ENCODE measurements around the gene MRPL16. TPM values are rescaled to one million over a fixed set of nuclear protein-coding genes. Genes with fewer than 3 reads are reported as not detected.

Gene MRPL16
- total and polyA plus RNA-seq, 2 of the 4 experiments (the other 2 are of a cell fraction) = 43.9 to 71.3 TPM

DNA sequence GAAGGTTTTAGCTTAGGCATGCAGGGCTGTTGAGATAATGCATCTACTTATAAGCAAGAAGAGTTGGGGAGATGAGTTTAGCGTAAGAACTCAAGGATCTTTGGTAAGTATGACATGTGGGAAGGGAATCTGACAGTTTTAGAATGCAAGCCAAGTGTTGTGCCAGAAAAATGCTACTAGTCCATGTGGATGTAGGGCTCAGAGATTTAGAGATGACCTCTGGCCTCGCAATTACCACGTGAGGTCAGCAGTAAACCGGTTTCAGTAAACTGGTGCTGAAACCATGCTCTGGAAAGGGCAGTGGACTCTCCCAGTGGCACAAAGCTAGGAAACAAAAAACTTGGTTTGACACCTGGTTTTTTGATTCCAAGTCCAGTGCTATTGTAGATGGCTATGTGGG, 18.9 kb downstream of the MRPL16 start:
- no peak overlapping the region for H3K9ac ChIP-seq (ENCODE audit: low read depth, low read length)
- no peak overlapping the region for H3K27ac ChIP-seq (ENCODE audit: insufficient read depth, low read length)
- H2BK15ac ChIP-seq (ENCODE audit: low read depth, low read length) = no peak overlapping the region
- no peak overlapping the region for H3K23ac ChIP-seq (ENCODE audit: low read depth, low read length)
- in situ Hi-C loops (cut with MboI; ENCODE audit: low sequenced_read_pairs) = loop anchor here (10.0 kb wide), 1 partner anchor 117 kb away; no protein-coding TSS in a partner anchor
- H4K91ac ChIP-seq (ENCODE audit: insufficient read depth, low read depth, low read length) = no peak overlapping the region
- BruUV-seq (replicated peaks) = no TSS peak
- POLR2A ChIA-PET (ENCODE audit: unreplicated experiment) = no interaction called here
- CTCF ChIA-PET = no interaction called here
- no peaks in the 10 kb centered on the region for H3K27me3 ChIP-seq (ENCODE audit: control insufficient read depth, insufficient read depth, low read length)
- H2BK120ac ChIP-seq (ENCODE audit: low read depth, low read length) = no peak overlapping the region
- H2AK5ac ChIP-seq (ENCODE audit: low read depth, low read length) = no peak overlapping the region
- no peak for DNase-seq
- no peak overlapping the region for H2BK20ac ChIP-seq (ENCODE audit: low read depth, low read length)
- H3K56ac ChIP-seq (ENCODE audit: extremely low read depth, insufficient read depth, low read length) = no peak overlapping the region
- peaks cover 14% of the 10 kb centered on the region; the same call in 1 of the 2 replicates for H3K9me1 ChIP-seq (ENCODE audit: insufficient read depth, low read length)
- dilution Hi-C loops (cut with HindIII; ENCODE audit: low sequenced_read_pairs, unreplicated experiment) = no loop called here
- no peak overlapping the region for H3K4ac ChIP-seq (ENCODE audit: low read depth, low read length)
- peaks cover 6% of the 10 kb centered on the region for H3K4me1 ChIP-seq (ENCODE audit: control insufficient read depth, insufficient read depth, low read length)
- no peak overlapping the region for H4K8ac ChIP-seq (ENCODE audit: low read depth in 2 of 2, low read length in 2 of 2)
- no peak for ATAC-seq (ENCODE audit: low read depth)
- H3K18ac ChIP-seq (ENCODE audit: low read depth, low read length) = no peak overlapping the region
- no peak overlapping the region for H3K4me3 ChIP-seq (ENCODE audit: insufficient read depth, low read depth, low read length)
- no peak overlapping the region for H2AFZ ChIP-seq (replicated peaks; ENCODE audit: low read length, poor library complexity)
- H2AK9ac ChIP-seq (replicated peaks; ENCODE audit: low read depth, low read length, poor library complexity) = no peak overlapping the region
- H3K79me1 ChIP-seq (ENCODE audit: low read depth in 1 of 2, low read length in 2 of 2) = peaks cover 0 to 6% of the 10 kb centered on the region in 2 experiments; a peak in 1 of 4 replicates
- intact Hi-C loops (cut with micrococcal nuclease) = no loop called here
- H3K4me2 ChIP-seq (ENCODE audit: low read depth, low read length) = no peak overlapping the region
- H3K9me3 ChIP-seq (ENCODE audit: control insufficient read depth, insufficient read depth, low read length) = no peaks in the 10 kb centered on the region
- TF ChIP-seq CEBPB (IDR thresholded peaks at IDR 0.05; ENCODE audit: low read depth, low read length) (no peak), RAD21 (IDR thresholded peaks at IDR 0.05; ENCODE audit: low read length) (no peak), RFX5 (IDR thresholded peaks at IDR 0.05; ENCODE audit: low read depth, low read length) (no peak), SMC3 (IDR thresholded peaks at IDR 0.05; ENCODE audit: low read depth, low read length) (no peak), MAFK (IDR thresholded peaks at IDR 0.05; ENCODE audit: low read depth, low read length) (no peak), RCOR1 (IDR thresholded peaks at IDR 0.05; ENCODE audit: insufficient replicate concordance, low read length) (no peak), MXI1 (IDR thresholded peaks at IDR 0.05; ENCODE audit: borderline replicate concordance, low read depth, low read length) (no peak), CTCF (conservative IDR thresholded peaks at IDR 0.05; ENCODE audit: low read depth, low read length) (no peak), BHLHE40 (IDR thresholded peaks at IDR 0.05; ENCODE audit: low read depth, low read length) (no peak), NFE2L2 (IDR thresholded peaks at IDR 0.05; ENCODE audit: low read depth, low read length) (no peak), FOS (IDR thresholded peaks at IDR 0.05; ENCODE audit: low read depth, low read length) (no peak), CHD1 (IDR thresholded peaks at IDR 0.05; ENCODE audit: low read depth, low read length) (no peak), MAZ (IDR thresholded peaks at IDR 0.05; ENCODE audit: borderline replicate concordance, low read depth, low read length) (no peak)
- TF ChIP-seq, protein P1, sequence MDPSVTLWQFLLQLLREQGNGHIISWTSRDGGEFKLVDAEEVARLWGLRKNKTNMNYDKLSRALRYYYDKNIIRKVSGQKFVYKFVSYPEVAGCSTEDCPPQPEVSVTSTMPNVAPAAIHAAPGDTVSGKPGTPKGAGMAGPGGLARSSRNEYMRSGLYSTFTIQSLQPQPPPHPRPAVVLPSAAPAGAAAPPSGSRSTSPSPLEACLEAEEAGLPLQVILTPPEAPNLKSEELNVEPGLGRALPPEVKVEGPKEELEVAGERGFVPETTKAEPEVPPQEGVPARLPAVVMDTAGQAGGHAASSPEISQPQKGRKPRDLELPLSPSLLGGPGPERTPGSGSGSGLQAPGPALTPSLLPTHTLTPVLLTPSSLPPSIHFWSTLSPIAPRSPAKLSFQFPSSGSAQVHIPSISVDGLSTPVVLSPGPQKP (IDR thresholded peaks at IDR 0.05; ENCODE audit: borderline replicate concordance, low read depth, low read length) = no peak
- no peak overlapping the region for H4K5ac ChIP-seq (ENCODE audit: low read depth, low read length)
- H3K14ac ChIP-seq (replicated peaks; ENCODE audit: low read depth, low read length) = no peak overlapping the region
- no peak overlapping the region for H2BK5ac ChIP-seq (ENCODE audit: low read depth, low read length, poor library complexity, severe bottlenecking)
- H4K20me1 ChIP-seq (ENCODE audit: insufficient read depth, low read length) = no peaks in the 10 kb centered on the region; the same call in 1 of the 2 replicates
- 89% methylated on average over 3 of the region's 4 CpGs; no CpG with 5 or more reads in 1 of the 2 experiments for WGBS, 2 experiments (ENCODE audit: extremely low coverage in 2 of 2, insufficient read length in 1 of 2)
- H3K36me3 ChIP-seq (ENCODE audit: control insufficient read depth, insufficient read depth, low read length) = peaks cover 15% of the 10 kb centered on the region

Measured in IMR-90 (cell line).